LNCAP (cell line): ENCODE data around the gene VAV3.

Experiments
- TF ChIP-seq, protein P1 (sequence below): fragments of 450-650 bp; IDR thresholded peaks from 2 replicates; pipeline ENCODE4 v1.5.1; 2017; ENCODE audit warnings: mild to moderate bottlenecking

The VAV3 gene

DNA sequence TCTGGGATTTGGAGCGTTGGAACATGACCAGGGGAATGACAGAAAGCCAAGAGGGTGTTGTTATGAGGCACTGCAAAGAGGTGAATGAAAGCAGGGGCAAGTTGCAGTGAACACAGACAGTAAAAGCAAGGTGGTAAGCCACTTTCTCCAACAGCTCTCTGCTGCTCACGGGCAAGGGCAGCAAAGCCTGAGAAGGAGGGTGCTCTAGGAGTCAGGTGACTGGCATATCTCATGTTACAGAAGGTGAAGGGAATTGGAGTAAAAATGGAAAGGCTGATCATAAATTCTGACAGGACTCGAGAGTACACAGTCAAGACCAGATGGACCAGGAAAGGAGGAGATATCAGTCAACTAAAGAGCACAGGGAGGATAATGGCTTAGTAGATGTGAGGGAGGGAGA lies 14.5 kb downstream of the VAV3 start:
- TF ChIP-seq, protein P1, sequence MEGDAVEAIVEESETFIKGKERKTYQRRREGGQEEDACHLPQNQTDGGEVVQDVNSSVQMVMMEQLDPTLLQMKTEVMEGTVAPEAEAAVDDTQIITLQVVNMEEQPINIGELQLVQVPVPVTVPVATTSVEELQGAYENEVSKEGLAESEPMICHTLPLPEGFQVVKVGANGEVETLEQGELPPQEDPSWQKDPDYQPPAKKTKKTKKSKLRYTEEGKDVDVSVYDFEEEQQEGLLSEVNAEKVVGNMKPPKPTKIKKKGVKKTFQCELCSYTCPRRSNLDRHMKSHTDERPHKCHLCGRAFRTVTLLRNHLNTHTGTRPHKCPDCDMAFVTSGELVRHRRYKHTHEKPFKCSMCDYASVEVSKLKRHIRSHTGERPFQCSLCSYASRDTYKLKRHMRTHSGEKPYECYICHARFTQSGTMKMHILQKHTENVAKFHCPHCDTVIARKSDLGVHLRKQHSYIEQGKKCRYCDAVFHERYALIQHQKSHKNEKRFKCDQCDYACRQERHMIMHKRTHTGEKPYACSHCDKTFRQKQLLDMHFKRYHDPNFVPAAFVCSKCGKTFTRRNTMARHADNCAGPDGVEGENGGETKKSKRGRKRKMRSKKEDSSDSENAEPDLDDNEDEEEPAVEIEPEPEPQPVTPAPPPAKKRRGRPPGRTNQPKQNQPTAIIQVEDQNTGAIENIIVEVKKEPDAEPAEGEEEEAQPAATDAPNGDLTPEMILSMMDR, result no peak

DNA sequence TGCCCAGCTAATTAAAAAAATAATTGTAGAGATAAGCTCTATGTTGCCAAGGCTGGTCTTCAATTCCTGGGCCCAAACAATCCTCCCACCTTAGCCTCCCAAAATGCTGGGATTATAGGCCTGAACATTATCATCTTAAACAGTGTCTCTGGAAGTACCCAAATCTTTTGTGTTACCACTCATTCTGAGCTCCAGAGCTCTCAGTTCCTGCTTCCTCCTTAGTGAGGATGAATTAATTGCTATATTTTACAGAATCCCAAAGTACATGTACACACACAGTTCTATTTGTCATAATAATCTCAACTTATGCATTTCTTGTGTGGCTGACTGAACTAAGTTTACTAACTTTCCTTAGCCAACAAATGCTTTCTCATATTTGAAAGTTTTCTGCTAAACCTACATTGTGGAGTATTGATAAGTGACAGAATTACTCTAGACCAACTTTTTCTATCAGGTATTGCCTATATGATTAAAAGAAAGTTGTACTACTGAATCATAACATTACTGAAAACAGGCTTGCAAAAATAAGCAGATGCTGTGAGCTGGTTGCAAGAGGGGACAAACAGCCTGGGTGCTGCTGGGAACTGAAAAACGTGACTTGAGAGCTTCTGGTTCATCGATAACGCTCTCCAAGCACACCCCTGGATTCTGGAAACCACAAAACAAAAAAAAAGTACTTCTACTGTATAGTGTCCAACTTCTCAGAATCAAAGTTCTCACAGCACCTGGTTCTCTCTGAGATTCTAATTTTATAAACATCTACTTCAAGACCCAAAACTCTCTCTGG lies 15.3 kb downstream of the VAV3 start:
- TF ChIP-seq, protein P1, result no peak

DNA sequence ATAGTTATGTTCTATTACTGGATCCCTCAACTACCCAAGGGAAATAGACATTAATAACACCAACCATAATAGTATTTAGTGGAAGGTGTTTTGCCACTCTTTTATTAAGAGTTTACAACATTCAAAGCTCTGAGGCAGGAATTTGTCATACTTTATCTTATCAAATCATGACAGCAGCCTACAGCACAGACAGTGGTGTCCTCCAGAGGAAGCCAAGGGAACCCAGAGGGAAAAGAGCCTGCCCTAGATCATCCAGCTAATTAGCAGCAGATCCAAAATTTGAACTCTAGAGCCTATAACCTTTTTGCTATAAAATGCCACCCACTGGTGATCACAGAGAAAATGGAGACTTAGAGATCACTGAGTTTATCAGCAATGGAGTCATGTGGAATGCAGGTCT lies 18.2 kb downstream of the VAV3 start:
- TF ChIP-seq, protein P1, result no peak

DNA sequence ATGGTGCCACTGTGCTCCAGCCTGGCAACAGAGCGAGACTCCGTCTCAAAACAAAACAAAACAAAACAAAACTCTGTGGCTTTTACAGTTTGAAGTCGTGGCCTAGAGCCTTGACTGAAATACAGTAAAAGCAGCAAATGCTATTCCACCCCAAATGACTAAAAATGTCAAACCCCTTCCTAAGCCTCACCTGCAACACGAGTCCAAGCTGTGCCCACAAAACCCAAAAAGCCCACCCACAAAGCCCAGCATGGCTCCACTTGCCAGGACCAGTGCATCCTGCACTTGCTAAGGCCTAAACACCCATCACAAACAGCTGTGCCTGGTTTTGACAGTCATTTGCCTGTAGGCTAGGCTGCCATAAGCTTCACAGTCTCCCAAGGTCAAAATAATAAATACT lies 21.3 kb downstream of the VAV3 start:
- TF ChIP-seq, protein P1, result no peak

DNA sequence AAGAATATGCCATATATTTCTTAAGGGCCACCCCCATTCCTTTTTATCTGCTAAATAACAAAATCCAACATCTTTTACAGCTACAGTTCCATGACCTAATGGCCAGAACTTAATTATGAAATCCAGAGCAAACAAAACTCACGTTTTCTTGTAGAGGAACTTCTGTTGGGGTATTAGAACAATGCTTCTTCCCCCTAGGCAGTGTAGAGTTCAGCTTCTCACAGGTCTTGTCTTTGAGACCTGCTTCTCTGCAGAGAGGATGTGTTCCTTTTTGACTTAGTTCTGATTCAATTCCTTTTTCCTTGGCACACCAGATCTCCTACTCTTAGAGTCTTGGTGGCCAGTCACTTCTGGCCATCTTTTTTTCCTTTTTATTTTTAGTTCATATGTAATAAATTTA lies 22.2 kb downstream of the VAV3 start:
- TF ChIP-seq, protein P1, result no peak

DNA sequence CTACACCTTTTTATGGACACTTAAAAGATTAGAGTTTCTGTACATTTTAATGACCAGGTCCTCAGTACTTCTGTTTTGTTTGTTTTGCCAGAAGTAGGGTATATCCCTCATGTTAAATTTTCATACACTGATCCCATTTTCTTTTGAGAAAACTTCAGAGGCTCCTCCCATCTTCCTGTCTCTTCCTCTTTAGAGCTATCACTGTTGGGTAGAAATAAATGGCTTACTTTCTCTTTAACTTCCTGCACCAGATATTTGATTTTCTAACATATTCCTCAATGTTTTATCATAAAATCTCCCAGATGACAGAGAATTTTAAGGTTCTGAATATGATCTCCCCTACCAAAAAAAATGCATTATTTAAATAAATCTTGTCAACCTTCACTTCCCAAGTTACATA lies 23.4 kb downstream of the VAV3 start:
- TF ChIP-seq, protein P1, result no peak

DNA sequence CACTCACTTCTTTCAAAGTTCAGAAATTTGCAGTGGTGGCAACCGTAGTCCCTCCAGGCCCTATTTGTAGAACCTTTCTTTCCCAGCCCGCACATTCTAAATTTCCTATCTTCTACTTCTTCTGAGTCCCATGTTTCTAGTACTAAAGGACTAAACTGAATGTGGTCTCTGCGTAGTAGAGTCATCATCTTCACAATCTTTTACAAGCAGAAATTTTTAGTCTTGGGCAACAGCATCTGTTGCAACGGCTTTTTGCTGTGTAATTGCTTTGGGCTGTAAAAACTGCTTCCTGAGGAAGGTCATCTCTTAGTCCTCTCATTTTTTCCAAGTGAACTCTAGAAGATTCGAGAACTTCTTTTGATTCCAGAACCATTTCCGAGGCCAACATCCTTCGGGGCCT lies 23.9 kb downstream of the VAV3 start:
- TF ChIP-seq, protein P1, result no peak

DNA sequence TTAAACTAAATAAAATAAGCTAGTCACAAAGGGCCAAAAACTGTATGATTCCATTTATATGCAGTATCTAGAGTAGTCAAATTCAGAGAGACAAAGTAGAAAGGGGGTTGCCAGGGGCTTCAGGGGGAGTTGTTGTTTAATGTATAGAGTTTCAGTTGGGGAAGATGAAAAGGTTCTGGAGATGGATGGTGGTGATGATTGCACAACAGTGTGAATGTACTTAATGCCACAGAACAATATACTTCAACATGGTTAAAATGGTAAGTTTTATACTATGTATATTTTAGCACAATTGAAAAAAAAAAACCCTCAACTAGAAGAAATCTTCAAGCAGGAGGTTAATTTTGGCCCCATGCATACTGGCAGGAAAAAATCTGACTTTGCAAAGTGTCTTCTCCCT lies 24.3 kb downstream of the VAV3 start:
- TF ChIP-seq, protein P1, result no peak
